ENCODE data around the gene STK32B.

DNA sequence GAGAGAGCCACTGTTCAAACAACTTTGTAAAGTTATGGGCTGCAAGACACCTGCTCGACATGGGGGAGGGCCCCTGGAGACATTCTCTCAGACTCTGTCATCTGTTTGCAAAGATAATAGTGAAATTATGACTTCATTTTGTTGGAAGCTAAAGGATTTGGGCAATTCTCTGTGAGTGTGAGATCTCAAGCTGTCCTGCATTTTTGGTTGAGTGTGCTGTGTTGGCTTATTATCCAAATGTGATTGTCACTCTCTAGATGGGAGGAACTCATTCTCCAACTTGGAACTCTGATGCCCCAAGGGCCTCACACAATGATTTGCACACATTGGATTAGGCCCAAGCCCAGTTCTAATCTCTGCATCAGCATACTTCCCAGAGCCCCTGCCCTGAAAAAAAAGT, 63.7 kb downstream of the STK32B start:
- TF ChIP-seq, protein P1, sequence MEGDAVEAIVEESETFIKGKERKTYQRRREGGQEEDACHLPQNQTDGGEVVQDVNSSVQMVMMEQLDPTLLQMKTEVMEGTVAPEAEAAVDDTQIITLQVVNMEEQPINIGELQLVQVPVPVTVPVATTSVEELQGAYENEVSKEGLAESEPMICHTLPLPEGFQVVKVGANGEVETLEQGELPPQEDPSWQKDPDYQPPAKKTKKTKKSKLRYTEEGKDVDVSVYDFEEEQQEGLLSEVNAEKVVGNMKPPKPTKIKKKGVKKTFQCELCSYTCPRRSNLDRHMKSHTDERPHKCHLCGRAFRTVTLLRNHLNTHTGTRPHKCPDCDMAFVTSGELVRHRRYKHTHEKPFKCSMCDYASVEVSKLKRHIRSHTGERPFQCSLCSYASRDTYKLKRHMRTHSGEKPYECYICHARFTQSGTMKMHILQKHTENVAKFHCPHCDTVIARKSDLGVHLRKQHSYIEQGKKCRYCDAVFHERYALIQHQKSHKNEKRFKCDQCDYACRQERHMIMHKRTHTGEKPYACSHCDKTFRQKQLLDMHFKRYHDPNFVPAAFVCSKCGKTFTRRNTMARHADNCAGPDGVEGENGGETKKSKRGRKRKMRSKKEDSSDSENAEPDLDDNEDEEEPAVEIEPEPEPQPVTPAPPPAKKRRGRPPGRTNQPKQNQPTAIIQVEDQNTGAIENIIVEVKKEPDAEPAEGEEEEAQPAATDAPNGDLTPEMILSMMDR (IDR thresholded peaks at IDR 0.05) = no peak
- TF ChIP-seq POLR2A (IDR thresholded peaks at IDR 0.05) = no peak
